ENCODE measurements around the gene MGST3.
"Not testable (repeated sequence)": the region's sequence is repeated elsewhere in the genome, so short reads cannot be mapped to it uniquely, and the experiment has no call there.

The MGST3 gene

DNA sequence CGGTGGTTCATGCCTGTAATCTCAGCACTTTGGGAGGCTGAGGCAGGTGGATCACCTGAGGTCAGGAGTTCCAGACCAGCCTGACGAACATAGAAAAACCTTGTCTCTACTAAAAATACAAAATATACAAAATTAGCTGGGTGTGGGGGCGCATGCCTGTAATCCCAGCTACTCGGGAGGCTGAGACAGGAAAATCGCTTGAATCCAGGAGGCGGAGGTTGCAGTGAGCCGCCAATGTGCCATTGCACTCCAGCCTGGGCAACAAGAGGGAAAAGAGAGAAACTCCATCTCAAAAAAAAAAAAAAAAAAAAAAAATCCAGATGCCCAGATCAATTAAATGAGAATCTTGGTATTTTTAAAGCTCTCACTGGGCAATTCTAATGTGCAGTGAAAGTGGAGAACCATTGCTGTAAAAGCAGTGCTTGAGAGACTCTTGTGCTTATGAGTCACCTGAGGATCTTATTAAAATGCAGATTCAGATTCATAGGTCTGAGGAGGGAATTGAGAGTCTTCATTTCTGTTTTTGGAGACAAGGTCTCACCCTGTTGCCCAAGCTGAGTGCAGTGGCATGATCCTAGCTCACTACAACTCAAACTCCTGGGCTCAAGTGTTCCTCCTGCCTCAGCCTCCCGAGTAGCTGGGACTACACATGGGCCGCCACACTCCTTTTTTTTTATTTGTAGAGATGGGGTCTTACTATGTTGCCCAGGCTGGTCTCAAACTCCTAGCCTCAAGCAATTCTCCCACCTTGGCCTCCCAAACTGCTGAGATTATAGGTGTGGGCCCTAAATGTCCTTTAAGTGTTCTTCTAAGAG, 27.9 kb downstream of the MGST3 start:
- not testable (repeated sequence) for DNase-seq

DNA sequence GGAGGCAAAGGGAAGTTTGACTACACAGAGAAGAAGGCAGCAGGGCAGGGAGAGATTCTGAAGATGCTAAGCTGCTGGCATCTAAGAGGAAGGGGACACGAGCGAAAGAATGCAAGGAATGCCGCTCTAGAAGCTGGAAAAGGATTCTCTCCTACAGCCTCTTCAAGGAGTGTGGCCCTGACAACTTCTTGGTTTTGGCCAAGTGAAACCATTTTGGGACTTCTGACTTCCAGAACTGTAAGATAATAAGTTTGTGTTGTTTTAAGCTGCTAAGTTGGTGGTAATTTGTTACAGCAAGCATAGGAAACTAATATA, 28.5 kb downstream of the MGST3 start:
- no peak for DNase-seq

DNA sequence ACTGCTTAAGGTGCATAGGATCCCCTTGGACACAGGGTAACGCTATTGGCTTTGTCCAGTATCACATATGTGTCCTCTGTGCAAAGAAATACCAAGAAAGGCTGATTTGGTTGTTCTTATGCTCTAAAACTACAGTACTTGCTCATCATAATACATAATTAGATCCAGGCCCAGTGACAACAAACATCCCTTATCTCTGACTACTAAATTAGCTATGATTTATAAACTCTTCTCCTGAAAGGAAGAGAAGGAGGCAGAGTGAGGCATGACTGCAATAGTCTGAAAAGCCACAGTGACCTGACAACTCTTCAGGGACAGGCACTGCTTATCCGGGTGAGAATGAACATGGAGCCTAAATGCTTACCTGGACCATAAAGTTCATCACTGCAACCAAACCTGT, 30.7 kb downstream of the MGST3 start:
- no peak for DNase-seq

DNA sequence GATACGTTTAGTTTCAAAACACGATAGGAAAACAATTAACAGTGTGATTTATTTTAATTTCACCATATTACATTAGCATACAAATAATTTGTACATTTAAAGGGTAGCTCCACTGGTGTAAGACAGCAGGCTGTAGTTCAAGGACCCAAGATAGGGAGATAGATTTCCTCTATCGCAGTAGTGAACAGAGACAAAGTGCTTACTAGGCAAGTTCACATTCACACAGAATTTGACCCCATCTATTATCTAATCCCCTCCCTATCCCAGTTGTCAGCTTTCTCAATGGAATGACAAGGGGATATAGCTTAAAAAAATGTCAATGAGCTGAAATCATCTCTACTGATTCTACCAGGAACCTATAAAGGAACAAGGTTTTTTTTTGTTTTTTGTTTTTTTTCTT, 31.2 kb downstream of the MGST3 start:
- no peak for DNase-seq

DNA sequence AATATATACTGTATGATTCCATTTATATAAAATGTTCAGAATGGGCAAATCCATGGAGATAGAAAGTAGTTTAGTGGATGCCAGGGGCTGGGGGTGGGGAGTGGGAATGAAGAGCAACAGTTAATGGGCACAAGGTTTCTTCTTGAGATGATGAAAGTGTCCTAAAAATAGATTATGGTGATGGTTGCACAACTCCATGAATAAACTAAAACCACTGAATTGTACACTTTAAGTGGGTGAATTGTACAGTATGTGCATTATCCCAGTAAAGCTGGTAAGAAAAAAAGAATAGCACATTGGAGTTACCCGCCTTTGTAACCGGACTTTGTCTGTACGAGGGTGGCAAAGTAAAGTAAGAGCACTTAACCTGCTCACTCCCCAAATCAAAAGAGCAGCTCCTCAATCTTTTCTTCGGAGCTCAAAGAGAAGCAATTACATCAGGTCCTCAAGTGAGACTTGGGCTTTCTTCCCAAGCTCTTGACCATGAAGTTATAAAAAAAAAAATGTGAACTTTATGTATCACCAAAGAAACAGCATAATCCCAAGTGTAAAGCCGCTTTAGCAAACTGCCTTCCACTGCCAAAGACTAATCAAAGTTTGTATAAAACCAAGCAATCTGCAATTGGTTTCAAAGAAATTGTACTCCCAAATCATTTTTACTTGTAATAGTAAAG, 35.3 kb downstream of the MGST3 start:
- DNase-seq = no peak

DNA sequence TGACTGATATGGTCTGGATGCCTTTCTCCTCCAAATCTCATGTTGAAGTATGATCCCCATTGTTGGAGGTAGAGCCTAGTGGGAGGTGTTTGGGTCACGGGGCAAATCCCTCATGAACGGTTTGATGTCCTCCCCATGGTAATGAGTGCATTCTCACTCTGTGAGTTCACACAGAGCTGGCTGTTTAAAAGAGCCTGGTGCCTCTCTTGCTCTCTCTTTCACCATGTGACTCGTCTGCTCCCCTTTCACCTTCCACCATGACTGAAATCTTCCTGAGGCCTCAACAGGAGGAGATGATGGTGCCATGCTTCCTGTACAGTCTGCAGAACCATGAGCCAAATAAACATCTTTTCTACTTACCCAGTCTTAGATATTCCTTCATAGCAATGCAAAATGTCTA, 37.1 kb downstream of the MGST3 start:
- no peak for DNase-seq

DNA sequence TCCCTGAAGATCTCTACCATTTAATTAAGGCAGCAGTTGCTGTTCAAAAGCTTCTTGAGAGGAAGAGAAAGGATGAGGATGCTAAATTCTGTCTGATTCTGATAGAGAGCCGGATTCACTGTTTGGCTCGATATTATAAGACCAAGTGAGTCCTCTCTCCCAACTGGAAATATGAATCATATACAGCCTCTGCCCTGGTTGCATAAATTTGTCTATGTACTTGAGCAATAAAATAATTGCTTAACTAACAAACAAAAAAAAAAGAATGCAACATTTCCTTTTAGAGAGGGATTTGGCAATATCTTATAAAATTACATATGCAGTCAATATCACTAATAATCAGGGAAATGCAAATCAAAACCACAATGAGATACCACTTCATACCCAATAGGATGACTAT, 40.5 kb downstream of the MGST3 start:
- no peak for DNase-seq

DNA sequence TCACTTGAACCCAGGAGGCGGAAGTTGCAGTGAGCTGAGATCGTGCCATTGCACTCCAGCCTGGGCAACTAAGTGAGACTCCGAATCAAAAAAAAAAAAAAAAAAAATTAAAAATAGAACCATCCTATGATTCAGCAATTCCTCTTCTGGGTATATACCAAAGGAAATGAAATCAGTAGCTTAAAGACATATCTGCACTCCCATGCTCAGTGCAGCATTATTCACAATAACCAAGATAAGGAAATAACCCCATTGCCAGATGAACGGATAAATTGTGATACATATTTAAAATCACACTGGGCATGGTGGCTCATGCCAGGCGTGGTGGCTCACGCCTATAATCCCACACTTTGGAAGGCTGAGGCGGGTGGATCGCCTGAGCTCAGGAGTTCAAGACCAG, 43.6 kb downstream of the MGST3 start:
- no peak for DNase-seq

DNA sequence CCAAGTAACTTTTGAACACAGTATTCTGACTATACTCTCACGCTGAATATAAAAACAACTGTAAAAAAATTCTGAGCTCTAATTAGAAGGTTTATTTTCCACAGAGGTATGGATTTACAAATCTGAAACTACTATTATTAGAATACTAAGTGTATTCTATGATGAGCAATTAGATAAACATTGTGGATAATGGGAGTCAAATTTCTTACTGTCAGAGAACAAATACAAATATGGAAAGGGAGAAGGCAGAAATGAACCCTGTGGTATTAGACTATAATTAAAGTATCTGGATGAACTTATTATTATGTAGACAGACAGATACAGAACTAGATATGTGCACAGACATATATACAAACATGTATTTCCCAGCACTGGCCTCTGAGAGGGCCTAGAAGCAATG, 44.8 kb downstream of the MGST3 start:
- DNase-seq = no peak

DNA sequence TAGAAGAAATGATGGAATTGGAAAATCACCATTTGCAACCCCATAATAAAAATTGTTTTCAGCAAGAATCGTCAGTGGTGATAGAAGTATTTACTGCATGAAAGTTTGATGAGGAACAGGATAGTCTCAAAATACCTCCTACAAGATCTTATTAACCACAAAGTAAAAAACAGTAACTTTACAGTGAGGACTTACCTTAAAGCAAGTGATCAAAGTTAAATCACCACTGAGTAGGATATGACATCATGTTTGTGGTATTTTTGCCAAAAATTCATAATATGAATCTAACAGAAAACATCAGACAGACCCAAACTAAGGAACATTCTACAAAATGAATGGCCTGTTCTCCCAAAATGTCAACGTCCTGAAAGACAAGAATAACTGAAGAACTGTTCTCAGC, 47.5 kb downstream of the MGST3 start:
- no peak for DNase-seq

DNA sequence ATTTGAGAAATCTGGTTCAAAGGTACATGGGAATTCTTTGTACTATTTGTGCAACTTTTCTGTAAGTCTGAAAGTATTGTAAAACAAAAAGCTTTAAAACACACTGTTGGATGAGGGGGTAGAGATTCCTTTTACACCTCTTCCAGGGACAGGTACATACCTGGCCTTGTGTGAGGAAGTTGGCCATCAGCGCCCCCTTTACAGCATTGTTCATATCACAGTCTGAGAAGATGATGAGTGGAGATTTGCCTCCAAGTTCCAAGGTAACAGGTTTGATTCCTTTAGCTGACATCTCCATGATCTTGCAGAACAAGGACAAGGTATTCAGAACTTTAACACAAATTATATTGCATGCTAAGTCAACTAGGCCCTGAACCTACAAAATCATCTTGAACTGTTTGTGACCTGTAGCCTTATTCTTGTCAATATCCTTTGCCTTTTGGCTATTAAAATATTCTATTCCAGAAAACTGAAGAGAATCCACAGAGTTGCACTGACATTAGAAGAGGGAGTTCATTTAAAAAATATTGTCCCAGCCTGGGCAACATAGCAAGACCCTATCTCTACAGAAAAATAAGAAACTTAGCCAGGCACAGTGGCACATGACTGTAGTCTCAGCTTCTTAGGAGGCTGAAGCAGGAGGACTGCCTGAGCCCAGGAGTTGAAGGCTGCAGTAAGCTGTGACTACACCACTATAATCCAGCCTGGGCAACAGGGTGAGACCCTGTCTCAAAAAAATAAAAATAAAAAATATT, 48.4 kb downstream of the MGST3 start:
- no peak for DNase-seq

DNA sequence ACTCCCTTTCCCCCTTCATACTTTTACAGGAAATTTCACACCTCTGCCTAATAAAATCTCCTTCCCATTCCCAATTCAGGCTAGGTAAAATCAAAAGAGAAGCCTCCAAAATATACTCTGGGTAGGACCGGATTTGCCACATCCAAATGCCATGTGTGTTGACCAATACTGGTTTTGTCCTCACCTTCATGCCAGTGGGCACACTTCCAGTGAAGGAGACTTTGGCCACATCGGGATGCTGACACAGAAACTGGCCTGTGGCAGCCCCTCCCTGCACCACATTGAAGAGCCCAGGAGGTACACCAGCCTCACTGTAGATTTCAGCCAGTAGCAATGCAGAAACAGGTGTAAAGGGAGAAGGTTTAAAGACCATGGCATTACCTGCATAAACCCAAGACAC, 49.3 kb downstream of the MGST3 start:
- DNase-seq = no peak

DNA sequence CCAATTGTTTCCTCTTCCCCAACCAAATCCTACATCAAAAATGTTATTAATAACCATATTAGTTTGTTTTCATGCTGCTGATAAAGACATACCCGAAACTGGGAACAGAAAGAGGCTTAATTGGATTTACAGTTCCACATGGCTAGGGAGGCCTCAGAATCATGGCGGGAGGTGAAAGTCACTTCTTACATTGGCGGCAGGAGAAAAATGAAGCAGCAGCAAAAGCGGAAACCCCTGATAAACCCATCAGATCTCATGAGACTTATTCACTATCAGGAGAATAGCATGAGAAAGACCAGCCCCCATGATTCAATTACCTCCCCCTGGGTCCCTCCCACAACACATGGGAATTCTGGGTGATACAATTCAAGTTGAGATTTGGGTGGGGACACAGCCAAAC, 49.7 kb downstream of the MGST3 start:
- not testable (repeated sequence) for DNase-seq

DNA sequence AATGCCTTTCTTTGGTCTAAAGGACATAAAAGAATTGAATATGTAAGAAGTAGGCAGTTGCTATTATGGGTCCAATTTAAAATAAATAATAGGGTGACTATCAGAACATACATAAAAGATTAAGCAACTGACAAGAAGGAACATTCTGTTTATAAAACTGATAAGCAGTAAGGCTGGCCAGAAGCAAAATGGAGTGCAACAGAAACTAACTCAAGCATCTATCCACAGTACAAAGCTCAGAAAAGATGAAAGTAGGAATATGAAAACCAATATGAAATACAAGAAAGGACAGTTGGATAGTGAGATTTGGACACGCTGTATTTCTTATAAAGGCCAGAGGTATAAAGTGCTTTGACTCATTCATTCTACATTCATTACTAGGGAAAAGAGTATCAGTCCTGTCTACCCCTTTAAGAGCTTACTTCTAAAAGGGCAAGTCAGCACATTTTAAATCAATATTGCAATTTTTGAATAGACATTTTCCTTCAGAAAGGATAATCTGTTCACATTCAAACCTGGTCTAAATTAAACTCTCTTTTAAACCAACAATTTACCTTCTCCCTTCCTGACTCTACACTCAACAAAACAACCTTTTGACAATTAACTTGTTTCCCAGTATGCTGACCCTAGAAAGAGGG, 52.9 kb downstream of the MGST3 start:
- no peak for DNase-seq

DNA sequence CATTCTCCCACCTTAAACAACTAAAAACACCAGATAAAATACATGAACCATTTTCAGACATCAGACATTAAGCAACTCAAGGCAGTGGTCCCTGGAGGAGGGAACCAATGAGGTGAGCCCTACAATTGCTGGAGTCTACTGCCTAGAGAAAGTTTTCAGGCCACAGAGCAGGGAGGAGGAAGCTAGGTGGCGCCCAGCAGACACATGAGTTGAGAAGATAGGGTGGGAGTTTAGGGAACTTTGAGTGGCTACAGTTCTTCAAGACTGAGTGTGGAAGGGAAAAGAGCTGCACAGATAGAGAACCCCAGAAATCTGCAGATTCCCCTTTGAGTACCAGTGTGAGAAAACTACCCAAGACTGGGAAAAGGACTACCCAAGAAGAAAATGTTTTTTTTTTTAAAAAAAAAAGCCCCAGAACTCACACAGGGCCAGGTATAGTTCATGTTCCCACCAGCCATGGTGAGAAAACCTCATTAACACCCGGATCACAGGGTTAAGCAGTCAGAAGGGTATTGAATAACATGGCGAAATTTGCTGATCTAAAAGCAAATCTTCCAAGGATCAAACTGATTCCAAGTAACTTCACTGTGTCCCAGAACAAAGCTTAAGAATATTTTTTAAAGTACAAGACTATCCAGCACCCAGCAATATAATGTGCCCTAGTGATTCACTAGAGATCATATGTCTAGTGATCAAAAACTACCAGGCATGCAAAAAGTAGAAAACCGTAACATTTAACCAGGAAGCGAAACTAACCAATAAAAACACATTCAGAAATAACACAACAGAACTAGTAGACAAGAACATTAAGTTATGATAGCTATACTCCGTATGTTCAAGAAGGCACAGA, 55.3 kb downstream of the MGST3 start:
- DNase-seq = no peak

DNA sequence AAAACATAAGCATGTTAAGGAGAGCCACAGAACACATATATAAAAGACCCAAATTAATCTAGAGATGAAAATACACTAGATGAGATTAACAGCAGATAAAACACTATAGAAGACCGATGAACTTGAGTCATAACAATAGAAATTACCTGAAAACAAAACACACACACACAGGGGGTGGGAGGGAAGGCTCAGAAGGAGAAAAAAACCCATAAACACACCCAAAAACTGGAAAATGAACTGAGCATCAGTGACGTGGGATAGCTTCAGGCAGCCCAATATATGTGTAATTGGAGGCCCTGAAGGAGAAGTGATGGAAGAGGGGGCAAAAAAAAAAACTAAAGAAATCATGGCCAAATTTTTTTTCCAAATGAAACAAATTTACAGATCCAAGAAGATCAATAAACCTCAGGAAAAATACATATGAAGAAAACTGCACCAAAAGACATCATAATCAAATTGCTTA, 56.0 kb downstream of the MGST3 start:
- no peak for DNase-seq

DNA sequence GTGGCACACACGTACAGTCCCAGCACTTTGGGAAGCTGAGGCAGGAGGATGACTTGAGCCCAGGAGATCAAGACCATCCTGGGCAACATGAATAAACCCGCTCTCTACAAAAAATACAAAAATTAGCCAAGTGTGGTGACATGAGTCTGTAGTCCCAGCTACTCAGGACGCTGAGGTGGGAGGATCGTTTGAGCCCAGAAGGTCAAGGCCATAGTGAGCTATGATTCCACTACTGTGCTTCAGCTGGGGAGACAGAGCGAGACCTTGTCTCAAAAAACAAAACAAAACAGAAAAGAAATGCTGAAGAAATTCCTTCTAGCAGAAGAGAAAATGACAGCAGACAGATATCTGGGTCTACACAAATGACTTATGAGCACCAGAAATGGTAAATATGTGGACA, 57.0 kb downstream of the MGST3 start:
- DNase-seq = no peak

DNA sequence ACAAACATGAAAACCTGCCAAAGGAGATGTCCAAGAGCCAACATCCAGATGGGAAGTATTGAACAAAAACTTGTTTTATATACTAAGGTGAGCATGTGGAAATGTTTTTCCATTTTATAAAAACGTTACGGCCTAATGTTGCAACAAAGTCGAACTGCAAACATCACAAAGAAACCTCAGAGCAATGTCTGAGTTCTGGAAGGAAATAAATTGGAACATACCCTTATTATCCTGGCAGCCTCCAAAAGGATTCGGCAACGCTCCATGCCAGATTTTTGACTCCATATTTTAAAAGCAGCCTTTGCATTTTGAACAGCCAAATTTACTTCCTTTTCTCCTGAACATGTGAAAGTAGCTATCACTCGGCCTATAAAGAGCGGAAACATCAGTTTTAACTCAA, 64.0 kb downstream of the MGST3 start:
- no peak for DNase-seq

DNA sequence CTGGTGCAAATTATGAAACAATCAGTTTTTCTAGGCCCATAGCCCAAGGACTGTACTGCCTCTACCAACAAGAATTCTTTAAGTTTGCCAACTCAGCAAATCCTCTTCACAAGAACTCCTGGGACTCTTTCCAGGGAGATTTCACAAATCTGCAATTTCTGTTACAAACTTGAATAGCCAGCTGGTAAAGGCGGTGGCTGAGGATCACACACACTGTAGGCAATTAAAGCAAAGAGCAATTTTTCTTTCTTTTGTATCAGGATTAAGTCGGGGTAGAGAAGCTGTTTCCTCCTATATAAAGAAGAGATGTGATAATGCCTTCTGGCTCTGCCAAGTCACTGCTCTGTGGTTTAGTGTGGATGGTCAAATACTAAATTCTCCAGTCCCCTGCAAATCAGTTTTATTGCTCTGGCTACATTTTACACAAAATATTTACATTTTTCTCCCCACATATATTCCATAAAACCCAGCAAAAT, 65.6 kb downstream of the MGST3 start:
- no peak for DNase-seq

DNA sequence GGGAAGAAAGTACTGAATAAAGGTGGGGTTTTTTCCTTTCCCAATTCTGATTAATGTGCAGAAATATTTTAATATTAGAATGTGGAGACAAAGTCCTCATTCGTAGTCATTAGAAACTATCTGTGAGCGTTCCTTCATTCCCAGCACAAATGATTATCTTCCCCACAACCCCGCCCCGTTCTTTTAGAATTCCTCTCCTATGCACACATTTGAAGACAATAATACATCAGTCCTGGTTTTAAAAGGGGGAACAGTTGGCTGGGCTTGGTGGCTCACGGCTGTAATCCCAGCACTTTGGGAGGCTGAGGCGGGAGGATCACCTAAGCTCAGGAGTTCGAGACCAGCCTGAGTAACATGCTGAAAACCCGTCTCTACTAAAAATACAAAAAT, 66.5 kb downstream of the MGST3 start:
- DNase-seq = no peak

DNA sequence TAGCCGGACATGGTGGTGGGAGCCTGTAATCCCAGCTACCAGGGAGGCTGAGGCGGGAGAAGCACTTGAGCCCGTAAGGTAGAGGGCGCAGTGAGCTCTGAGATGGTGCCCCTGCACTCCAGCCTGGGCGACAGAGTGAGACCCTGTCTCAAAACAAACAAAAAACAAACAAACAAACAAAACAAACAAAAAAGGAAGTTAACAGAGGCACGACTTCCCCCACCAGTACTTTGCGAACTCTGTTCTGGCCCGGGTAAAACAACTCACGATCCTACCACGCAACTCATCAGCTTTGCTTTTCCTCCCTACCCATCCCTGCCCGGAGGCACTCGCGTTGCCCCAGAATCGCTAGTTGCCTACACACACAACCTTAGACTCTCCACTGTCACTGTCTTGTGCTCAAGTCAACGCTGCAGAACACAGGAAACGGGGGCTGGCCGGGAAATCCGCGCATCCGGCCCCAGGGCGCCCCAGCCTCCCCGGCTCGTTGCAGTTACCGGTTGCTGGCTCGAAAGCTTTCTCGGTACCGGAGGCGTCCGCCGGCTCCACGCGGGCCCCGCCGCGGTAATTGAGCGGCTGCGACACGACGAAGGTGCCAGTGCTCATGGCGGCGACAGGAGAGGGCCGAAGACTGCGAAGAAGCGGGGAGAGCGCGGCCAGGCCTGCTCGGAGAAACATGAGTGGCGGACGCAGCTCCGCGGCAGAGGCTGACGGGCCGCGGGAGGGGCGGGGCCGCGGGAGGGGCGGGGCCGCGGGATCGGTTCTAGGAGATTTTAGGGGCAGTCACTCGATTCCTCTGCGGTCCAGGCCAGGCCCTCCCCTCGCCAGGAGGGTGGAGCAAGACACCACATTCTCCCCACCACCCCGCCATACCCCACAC, 67.1 kb downstream of the MGST3 start, which contains the start of gene ALDH9A1:
Gene ALDH9A1 (minus strand): TSS at position 682 of the 880 bp plus-strand sequence. CDS start 4 bp downstream, at position 678.
- DNase-seq = peak; percentile 78

Measured in effector CD4-positive, alpha-beta T cell (primary cell).